KBM-7 (cell line): Measurements from ENCODE around the gene IL1RAPL1.

Experiments
- DNase-seq: peaks from one replicate; pipeline ENCODE4 v3.0.0-alpha.2; 2015
- in situ Hi-C: fragments of 300-500 bp; cut with MboI; formaldehyde crosslinking; loops from 2 replicates; pipeline ENCODE4 v1.14.3; 2020; ENCODE audit warnings: low sequenced_read_pairs, low pct_unique_long_range_greater_than_20kb, mixed read lengths

The IL1RAPL1 gene

GRCh38 chrX:28901637-28902036, 314.4 kb downstream of the IL1RAPL1 start:
- in situ Hi-C loops: no loop called here

GRCh38 chrX:28910487-28910886, 323.2 kb downstream of the IL1RAPL1 start:
- no peak for DNase-seq
- in situ Hi-C loops: no loop called here

More at GRCh38 chrX:28901637-28902036, 314.4 kb downstream of the IL1RAPL1 start:
- no peak for DNase-seq

GRCh38 chrX:28920153-28920943, 333.1 kb downstream of the IL1RAPL1 start:
- DNase-seq: no peak
- in situ Hi-C loops: no loop called here

GRCh38 chrX:28922106-28922505, 334.9 kb downstream of the IL1RAPL1 start:
- in situ Hi-C loops: no loop called here
- DNase-seq: no peak

GRCh38 chrX:28946846-28947245, 359.6 kb downstream of the IL1RAPL1 start:
- in situ Hi-C loops: no loop called here
- DNase-seq: no peak

GRCh38 chrX:28960063-28960462, 372.8 kb downstream of the IL1RAPL1 start:
- in situ Hi-C loops: no loop called here
- DNase-seq: no peak

GRCh38 chrX:28966331-28966730, 379.1 kb downstream of the IL1RAPL1 start:
- in situ Hi-C loops: no loop called here
- DNase-seq: no peak

- no peak for DNase-seq
- in situ Hi-C loops: no loop called here
Measured at GRCh38 chrX:28969126-28969525, 381.9 kb downstream of the IL1RAPL1 start.

- no peak for DNase-seq
- in situ Hi-C loops: no loop called here
Measured at GRCh38 chrX:28979877-28980276, 392.6 kb downstream of the IL1RAPL1 start.

GRCh38 chrX:28981952-28982351, 394.7 kb downstream of the IL1RAPL1 start:
- in situ Hi-C loops: no loop called here
- no peak for DNase-seq

GRCh38 chrX:28988246-28988645, 401.0 kb downstream of the IL1RAPL1 start:
- DNase-seq: no peak
- in situ Hi-C loops: no loop called here

GRCh38 chrX:28997706-28998463, 410.6 kb downstream of the IL1RAPL1 start:
- in situ Hi-C loops: no loop called here
- DNase-seq: no peak

GRCh38 chrX:28998609-28999135, 411.4 kb downstream of the IL1RAPL1 start:
- in situ Hi-C loops: no loop called here
- no peak for DNase-seq

- in situ Hi-C loops: no loop called here
- no peak for DNase-seq
Measured at GRCh38 chrX:29012867-29013266, 425.6 kb downstream of the IL1RAPL1 start.

- no peak for DNase-seq
- in situ Hi-C loops: no loop called here
Measured at GRCh38 chrX:29023207-29023606, 436.0 kb downstream of the IL1RAPL1 start.

GRCh38 chrX:29024871-29025270, 437.6 kb downstream of the IL1RAPL1 start:
- DNase-seq: peak; percentile 5

GRCh38 chrX:29039501-29039900, 452.3 kb downstream of the IL1RAPL1 start:
- DNase-seq: no peak
- in situ Hi-C loops: no loop called here

More at GRCh38 chrX:29024871-29025270, 437.6 kb downstream of the IL1RAPL1 start:
- in situ Hi-C loops: no loop called here

- no peak for DNase-seq
- in situ Hi-C loops: no loop called here
Measured at GRCh38 chrX:29040160-29040559, 452.9 kb downstream of the IL1RAPL1 start.

- DNase-seq: no peak
- in situ Hi-C loops: no loop called here
Measured at GRCh38 chrX:29042341-29042740, 455.1 kb downstream of the IL1RAPL1 start.

- no peak for DNase-seq
- in situ Hi-C loops: no loop called here
Measured at GRCh38 chrX:29043746-29044145, 456.5 kb downstream of the IL1RAPL1 start.
